ENCODE results near the gene ACTL6B. TPM values are rescaled to one million over a fixed set of nuclear protein-coding genes. Genes with fewer than 3 reads are reported as not detected.

ACTL6B gene
- total and polyA plus RNA-seq, 2 experiments from 2014 or later: not detected

GRCh38 chr7:100673942-100674410 is 17.7 kb upstream of the ACTL6B start:
- peak overlapping the region; percentile 47 for H2AFZ ChIP-seq
- H3K36me3 ChIP-seq (replicated peaks; ENCODE audit: insufficient read depth, low read depth): no peaks in the 10 kb centered on the region
- peaks cover 46% of the 10 kb centered on the region for H4K20me1 ChIP-seq (ENCODE audit: insufficient read depth, poor library complexity, severe bottlenecking)
- H3K4me1 ChIP-seq (ENCODE audit: insufficient read depth): peaks cover 14% of the 10 kb centered on the region
- peak overlapping the region; percentile 90 for H3K27ac ChIP-seq
- no peak for TF ChIP-seq EZH2phosphoT487 (IDR thresholded peaks at IDR 0.05; ENCODE audit: low read depth, severe bottlenecking, unreplicated experiment)
- TF ChIP-seq EZH2 (IDR thresholded peaks at IDR 0.05; ENCODE audit: borderline replicate concordance): no peak
- TF ChIP-seq CTCF (IDR thresholded peaks at IDR 0.05; ENCODE audit: poor library complexity): no peak
- no peaks in the 10 kb centered on the region for H3K9me2 ChIP-seq (replicated peaks; ENCODE audit: insufficient read depth)
- H3K4me3 ChIP-seq: peak overlapping the region; percentile 96
- 0% methylated on average over 8 of the region's 34 CpGs for WGBS (ENCODE audit: low lambda C conversion rate, missing lambda C conversion rate)
- DNase-seq (ENCODE audit: low spot score): peak; percentile 43
- H3K27me3 ChIP-seq: no peaks in the 10 kb centered on the region
- peak overlapping the region; percentile 98 for H3K4me2 ChIP-seq
- H3K79me2 ChIP-seq: peaks cover 48% of the 10 kb centered on the region
- H3K9me3 ChIP-seq (ENCODE audit: low read depth): no peaks in the 10 kb centered on the region

GRCh38 chr7:100673302-100673941 is 17.2 kb upstream of the ACTL6B start, which contains the start of gene GNB2:
TSS of gene GNB2 (plus strand) at chr7:100673740. CDS start at chr7:100676266, 2,526 bp downstream.
- no peak for TF ChIP-seq EZH2phosphoT487 (IDR thresholded peaks at IDR 0.05; ENCODE audit: low read depth, severe bottlenecking, unreplicated experiment)
- DNase-seq (ENCODE audit: low spot score): peak; percentile 99
- Histone ChIP-seq H3K9me2 (replicated peaks; ENCODE audit: insufficient read depth) (no peaks in the 10 kb centered on the region), H3K36me3 (replicated peaks; ENCODE audit: insufficient read depth, low read depth) (no peaks in the 10 kb centered on the region), H3K27ac (peak within 1 kb of the TSS; percentile 90), H3K4me1 (ENCODE audit: insufficient read depth) (peaks cover 8% of the 10 kb centered on the region), H3K4me2 (peak within 1 kb of the TSS; percentile 98), H3K27me3 (no peaks in the 10 kb centered on the region), H3K9me3 (ENCODE audit: low read depth) (no peaks in the 10 kb centered on the region), H4K20me1 (ENCODE audit: insufficient read depth, poor library complexity, severe bottlenecking) (peaks cover 42% of the 10 kb centered on the region), H2AFZ (peak within 1 kb of the TSS; percentile 47), H3K79me2 (peaks cover 44% of the 10 kb centered on the region), H3K4me3 (peak within 1 kb of the TSS; percentile 96)
- WGBS (ENCODE audit: low lambda C conversion rate, missing lambda C conversion rate): under 1% methylated on average over 29 of the region's 65 CpGs

- Histone ChIP-seq H3K4me1 (ENCODE audit: insufficient read depth) (peaks cover 6% of the 10 kb centered on the region), H3K9me2 (replicated peaks; ENCODE audit: insufficient read depth) (no peaks in the 10 kb centered on the region), H2AFZ (no peak overlapping the region), H3K27ac (no peak overlapping the region), H4K20me1 (ENCODE audit: insufficient read depth, poor library complexity, severe bottlenecking) (peaks cover 25% of the 10 kb centered on the region), H3K36me3 (replicated peaks; ENCODE audit: insufficient read depth, low read depth) (no peaks in the 10 kb centered on the region), H3K27me3 (no peaks in the 10 kb centered on the region), H3K4me2 (no peak overlapping the region), H3K9me3 (ENCODE audit: low read depth) (no peaks in the 10 kb centered on the region), H3K4me3 (no peak overlapping the region), H3K79me2 (peaks cover 28% of the 10 kb centered on the region)
- DNase-seq (ENCODE audit: low spot score): no peak
- no peak for TF ChIP-seq EZH2 (IDR thresholded peaks at IDR 0.05; ENCODE audit: borderline replicate concordance)
- TF ChIP-seq CTCF (IDR thresholded peaks at IDR 0.05; ENCODE audit: poor library complexity): no peak
- TF ChIP-seq EZH2phosphoT487 (IDR thresholded peaks at IDR 0.05; ENCODE audit: low read depth, severe bottlenecking, unreplicated experiment): no peak
- 93% methylated on average over 18 of the region's 18 CpGs for WGBS (ENCODE audit: low lambda C conversion rate, missing lambda C conversion rate)
Measured at GRCh38 chr7:100671353-100672327, 15.4 kb upstream of the ACTL6B start.

Measured in hepatocyte (in vitro differentiated cells).